Metanephros (tissue), 1 donor: Measurements from ENCODE around the gene RBMS1. TPM values are rescaled to one million over a fixed set of nuclear protein-coding genes. Genes with fewer than 3 reads are reported as not detected.

Experiments
- total RNA-seq: library from RNA; depleted of rRNA; stranded (reverse); fragments of >200 nt; gene quantifications from one replicate; pipeline ENCODE4 v1.2.3, GENCODE V29; 2014

The RBMS1 gene
- 110 TPM for total RNA-seq

GRCh38 chr2:160493227-160494028 is at the start of gene RBMS1:
Gene RBMS1 (minus strand): TSS chr2:160493807. CDS start chr2:160493363, 444 bp downstream.

